PFSK-1 (cell line): Measurements from ENCODE around the gene NDUFS6.

Experiments used
- FOXP2 ChIP-seq: optimal IDR thresholded peaks from 2 replicates; pipeline ENCODE3; 2011; ENCODE audit warnings: borderline replicate concordance, control low read depth, inconsistent platforms; ENCODE audit not compliant: insufficient read depth; ENCODE audit errors: extremely low read length, extremely low read depth
- POLR2AphosphoS5 ChIP-seq: IDR thresholded peaks from 2 replicates; pipeline ENCODE4 v1.6.1; 2012; ENCODE audit warnings: low read depth, mild to moderate bottlenecking, control low read depth, low read length, moderate library complexity
- REST ChIP-seq, 2 experiments: IDR thresholded peaks; 2 replicates each; pipeline versions ENCODE4 v1.6.1 to v1.8.0; 2011 to 2012; ENCODE audit warnings: low read depth in 2 of 2, low read length in 2 of 2, control low read depth in 1 of 2, inconsistent platforms in 1 of 2, mild to moderate bottlenecking in 1 of 2, moderate library complexity in 1 of 2; ENCODE audit not compliant: insufficient read depth in 1 of 2
- SIN3A ChIP-seq: IDR thresholded peaks from 2 replicates; pipeline ENCODE4 v1.6.1; 2012; ENCODE audit warnings: mild to moderate bottlenecking, low read length, moderate library complexity, borderline replicate concordance; ENCODE audit not compliant: insufficient read depth
- TAF1 ChIP-seq: IDR thresholded peaks from 2 replicates; pipeline ENCODE4 v1.6.1; 2012; ENCODE audit warnings: low read length, control low read depth, borderline replicate concordance; ENCODE audit not compliant: insufficient read depth

Gene NDUFS6

DNA sequence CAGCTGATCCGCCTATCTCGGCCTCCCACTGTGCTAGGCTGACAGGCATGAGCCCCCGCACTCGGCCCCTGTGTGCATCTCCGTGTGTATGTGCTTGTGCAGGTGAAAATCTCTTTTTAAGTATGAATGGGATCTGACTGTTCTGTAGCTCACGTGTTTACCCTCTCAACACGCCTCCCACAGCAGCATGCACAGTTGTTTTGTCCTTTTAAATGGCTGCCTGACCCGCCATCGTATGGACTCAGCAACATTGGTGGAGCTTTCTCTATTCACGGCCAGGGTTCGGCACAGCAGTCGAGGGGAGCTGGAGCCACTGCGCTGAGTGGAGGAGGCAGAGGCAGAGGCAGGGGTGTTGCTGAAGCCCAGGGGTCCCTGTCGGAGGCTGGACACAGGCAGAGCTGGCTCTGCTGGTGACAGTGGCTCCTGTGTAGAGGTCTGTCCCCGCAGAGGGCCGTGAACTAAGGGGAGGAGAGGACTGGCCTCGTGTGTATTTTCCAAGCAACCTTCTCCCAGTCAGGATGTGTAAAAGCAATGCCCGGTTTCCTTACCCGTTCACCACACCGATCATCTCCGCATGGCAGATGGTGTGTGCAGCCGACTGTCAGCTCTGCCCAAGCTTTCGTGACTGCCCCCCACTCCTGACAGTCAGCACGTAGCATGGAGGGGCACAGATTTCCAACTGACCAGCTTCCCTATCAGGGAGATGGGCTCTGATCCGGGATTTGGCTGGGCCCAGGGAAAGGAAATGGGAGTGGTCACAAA lies 38.9 kb upstream of the NDUFS6 start:
- TF ChIP-seq TAF1 (no peak), POLR2AphosphoS5 (no peak), REST (IDR thresholded peaks at IDR 0.05; ENCODE audit: insufficient read depth in 1 of 2, low read depth in 2 of 2, low read length in 2 of 2) (no peak), FOXP2 (no peak), SIN3A (no peak)

- no peak for TF ChIP-seq FOXP2
- TF ChIP-seq REST (IDR thresholded peaks at IDR 0.05; ENCODE audit: insufficient read depth in 1 of 2, low read depth in 2 of 2, low read length in 2 of 2), result no peak
- no peak for TF ChIP-seq POLR2AphosphoS5
- TF ChIP-seq TAF1, result no peak
- no peak for TF ChIP-seq SIN3A
Observed at GRCh38 chr5:1762883-1763547, 38.2 kb upstream of the NDUFS6 start.

DNA sequence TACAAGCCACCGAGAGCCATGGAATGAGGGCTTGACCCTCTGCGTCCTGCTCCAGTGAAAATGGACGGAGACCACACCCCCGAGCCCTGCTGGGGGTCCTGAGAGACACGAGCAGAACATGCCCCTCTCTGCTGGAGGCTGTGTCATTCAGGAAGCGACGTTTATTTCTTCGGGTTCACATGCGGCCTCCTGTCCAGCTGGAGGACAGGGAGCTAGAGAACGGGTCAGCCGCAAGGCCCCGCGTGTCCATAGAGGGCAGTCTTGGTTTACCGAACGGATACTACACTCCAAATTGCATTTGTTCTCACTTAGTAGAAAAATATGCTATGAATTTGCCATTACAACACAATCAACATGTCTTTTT lies 37.7 kb upstream of the NDUFS6 start:
- TF ChIP-seq POLR2AphosphoS5 (no peak), TAF1 (no peak)

DNA sequence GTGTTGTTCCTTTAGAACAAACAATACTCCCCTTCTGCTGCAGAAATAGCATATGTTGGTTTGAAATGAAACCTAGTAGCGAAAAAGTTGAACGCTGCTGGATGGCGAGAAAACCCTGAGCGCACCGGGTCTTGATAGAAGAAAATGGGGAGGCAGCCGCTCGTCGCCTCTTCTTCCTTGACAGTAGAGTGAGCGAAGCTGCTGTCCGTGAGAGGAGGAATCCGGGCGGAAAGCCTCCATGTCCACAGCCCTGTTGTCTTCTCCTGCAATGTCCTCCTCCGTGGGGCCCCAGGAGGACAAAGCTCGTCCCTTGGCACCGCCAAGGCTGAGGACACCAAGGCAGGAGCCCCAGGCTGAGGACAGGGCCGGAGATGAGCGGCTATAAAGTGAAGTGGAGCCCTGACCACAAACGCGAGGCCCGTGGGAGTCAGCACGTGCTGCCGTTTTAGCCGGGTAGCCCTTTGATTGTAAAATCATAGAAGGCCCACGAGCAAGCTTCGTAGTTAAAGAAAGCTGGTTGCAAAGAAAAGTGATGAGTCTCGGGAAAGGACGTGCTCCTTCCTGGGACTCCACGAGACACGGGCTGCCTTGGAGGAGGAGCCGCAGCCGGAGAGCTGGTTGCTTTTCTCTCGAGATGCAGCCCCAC lies 37.1 kb upstream of the NDUFS6 start:
- TF ChIP-seq REST (IDR thresholded peaks at IDR 0.05; ENCODE audit: insufficient read depth in 1 of 2, low read depth in 2 of 2, low read length in 2 of 2) (no peak), SIN3A (no peak), TAF1 (no peak), FOXP2 (no peak), POLR2AphosphoS5 (no peak)

GRCh38 chr5:1764606-1764960 lies 36.6 kb upstream of the NDUFS6 start:
- TF ChIP-seq REST (IDR thresholded peaks at IDR 0.05; ENCODE audit: insufficient read depth in 1 of 2, low read depth in 2 of 2, low read length in 2 of 2) (no peak), FOXP2 (no peak), TAF1 (no peak), POLR2AphosphoS5 (no peak), SIN3A (no peak)
